GM21447 (cell line): ENCODE data around the gene PLCG2.
A peak's percentile ranks its signal among the peaks of the same experiment; 100 is the strongest.
"Not testable (repeated sequence)": the region's sequence is repeated elsewhere in the genome, so short reads cannot be mapped to it uniquely, and the experiment has no call there.

Experiments used
- ATAC-seq: cut with Tn5 transposase; IDR thresholded peaks from one replicate; pipeline ENCODE4 v1.9.1; 2021; ENCODE audit not compliant: unreplicated experiment

Gene PLCG2

DNA sequence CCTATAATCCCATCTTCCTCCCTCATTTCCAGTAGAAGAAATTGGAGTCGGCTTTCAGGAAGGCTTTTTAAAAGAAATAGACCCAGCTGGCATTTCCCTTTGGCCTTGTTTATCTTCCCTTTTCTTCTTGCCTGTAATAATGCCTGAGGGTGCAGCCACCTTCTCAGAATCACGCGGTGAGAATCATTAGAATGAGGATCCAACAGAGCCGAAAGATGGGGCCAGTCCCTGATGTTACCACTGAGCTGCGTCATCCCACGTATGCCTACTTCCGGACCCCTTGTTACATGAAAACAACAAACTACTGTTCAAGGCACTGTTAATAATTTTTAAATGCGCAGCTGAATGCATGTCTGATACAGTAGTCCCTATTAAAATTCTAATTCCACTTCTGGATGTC lies 208.0 kb downstream of the PLCG2 start:
- ATAC-seq, result no peak

DNA sequence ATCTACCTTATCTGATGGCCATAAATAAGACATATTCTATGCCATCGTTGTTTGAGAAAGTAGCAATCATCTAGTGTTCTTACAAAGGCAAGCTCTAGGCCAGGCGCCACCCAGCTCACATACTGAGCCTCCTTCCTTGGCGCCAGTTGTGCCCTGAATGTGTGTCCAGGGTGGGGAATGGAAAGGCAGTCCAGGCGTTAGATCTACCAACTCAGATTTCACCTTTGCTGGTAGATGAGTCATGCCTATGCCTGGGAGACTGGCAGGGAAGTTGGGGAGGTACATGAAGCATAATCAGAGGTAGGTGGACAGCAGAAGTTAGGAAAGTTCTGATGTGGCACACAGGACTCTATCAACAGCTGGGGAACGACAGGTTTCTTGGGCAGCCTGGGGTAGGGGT lies 208.6 kb downstream of the PLCG2 start:
- ATAC-seq, result no peak

GRCh38 chr16:81992859-81993258 lies 213.8 kb downstream of the PLCG2 start:
- ATAC-seq, result no peak

DNA sequence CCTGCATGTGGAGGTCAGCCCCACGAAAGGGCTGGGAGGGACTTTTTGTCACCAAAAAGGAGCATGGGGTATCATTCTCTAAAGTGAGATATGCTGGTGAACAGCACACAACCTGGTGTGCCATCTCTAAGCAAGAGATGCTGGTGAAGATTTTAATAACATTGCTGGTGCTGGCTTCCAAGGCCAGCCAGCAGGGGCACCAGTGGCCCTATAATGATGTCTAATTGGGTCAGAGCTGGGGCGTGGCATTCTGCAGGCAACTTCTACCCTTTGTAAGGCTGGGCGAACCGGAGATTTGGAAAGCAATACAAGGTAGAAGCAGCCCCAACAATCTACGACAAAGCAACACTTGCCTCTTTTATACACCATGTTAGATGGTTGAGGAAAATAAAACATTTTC lies 215.4 kb downstream of the PLCG2 start:
- ATAC-seq, result no peak

- no peak for ATAC-seq
These were observed 216.6 kb downstream of the PLCG2 start for GRCh38 chr16:81995651-81996050.

- no peak for ATAC-seq
These were observed 217.8 kb downstream of the PLCG2 start for GRCh38 chr16:81996664-81997509.

DNA sequence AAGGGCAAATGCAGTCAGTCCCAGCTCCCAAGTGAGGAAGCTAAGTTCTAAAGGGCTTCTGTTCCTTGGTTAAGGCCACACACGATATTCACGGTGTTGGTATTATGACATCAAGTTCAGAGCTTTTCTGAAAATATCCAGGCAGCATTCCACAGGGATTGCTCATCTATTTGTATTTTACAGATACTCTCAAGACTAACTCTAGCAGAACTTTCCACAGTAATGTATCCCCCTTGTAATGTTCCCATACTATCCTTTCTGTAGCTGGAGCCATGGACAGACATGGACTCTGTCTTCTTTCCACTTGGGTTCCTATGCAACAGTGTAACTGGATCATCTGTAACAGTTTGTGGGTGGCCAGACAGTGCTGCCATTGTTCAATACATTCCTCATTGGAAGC lies 218.6 kb downstream of the PLCG2 start:
- ATAC-seq, result no peak

- no peak for ATAC-seq
These were observed 223.7 kb downstream of the PLCG2 start for GRCh38 chr16:82002831-82003230.

DNA sequence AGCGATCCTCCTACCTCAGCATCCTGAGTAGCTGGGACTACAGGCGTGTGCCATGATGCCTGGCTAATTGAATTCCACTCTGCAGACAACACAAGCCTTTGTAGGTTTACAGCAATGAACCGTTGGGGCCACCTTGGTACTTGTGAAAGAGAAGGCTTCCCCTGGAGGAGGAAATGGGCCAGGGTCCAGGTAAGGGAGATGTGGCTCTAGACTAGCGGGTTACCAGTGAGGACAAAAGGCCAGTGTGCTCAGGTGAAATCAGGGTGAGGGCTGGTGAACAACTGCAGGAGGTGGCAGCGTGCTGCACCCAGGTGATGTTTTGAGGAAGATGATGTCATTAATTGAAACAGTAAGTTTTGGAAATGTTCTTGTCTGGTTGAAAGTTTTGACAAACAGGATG lies 225.5 kb downstream of the PLCG2 start:
- no peak for ATAC-seq

DNA sequence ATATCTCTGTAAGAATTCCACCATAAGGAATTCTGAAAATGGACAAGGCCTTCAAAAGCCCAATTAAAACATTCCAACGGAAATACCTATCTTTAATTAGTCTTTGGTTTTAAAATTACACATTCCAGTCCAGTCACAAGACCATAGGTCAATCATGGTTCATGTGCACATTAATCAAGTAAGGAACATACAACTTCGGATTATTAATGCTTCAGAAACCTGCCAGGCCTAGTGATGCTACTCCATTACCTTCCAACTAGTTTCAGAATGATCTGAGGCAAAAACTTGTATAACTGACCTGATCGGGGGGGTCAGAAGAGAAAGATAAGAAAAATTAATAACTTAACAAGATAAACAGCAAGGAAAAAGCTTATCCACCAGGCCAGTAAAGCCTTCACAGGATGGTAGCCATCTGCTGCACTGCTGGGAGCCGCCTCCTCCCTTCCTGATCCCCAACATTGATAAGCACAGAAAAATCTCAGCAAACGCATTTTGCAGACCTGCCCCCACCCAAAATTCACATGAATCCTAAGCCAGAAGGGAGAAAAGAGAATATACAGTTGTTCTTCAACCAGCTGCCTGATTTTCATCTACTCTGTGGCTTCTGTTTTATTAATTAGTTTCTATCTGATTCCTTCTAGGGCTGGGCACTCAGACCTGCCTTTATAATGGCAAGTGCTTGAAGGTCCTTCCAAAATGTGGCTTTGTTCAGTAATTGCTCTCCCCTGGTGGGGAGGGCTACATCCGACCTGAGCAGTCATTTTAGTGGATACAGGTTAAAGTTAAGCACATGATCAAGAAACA lies 226.1 kb downstream of the PLCG2 start:
- no peak for ATAC-seq

- no peak for ATAC-seq
These were observed 226.9 kb downstream of the PLCG2 start for GRCh38 chr16:82006036-82006435.

DNA sequence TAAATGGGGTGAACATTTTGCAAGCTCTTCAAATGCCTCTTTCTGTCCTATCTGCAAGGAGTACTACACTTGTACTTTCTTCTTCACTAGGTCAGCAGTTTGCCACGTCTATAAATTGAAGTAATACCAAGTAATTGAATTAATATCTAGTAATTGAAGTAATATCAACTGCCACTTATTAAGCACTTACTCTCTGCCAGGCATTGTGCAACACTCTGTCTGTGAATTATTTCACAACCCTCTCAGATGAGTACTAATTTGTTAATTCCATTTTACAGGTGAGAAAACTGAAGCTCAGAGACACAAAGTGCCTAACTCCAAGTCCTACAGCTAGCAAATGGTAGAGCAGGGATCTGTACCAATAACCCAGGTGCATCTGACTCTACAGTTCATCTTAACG lies 228.1 kb downstream of the PLCG2 start:
- ATAC-seq, result no peak

- no peak for ATAC-seq
These were observed 230.0 kb downstream of the PLCG2 start for GRCh38 chr16:82008957-82009592.

DNA sequence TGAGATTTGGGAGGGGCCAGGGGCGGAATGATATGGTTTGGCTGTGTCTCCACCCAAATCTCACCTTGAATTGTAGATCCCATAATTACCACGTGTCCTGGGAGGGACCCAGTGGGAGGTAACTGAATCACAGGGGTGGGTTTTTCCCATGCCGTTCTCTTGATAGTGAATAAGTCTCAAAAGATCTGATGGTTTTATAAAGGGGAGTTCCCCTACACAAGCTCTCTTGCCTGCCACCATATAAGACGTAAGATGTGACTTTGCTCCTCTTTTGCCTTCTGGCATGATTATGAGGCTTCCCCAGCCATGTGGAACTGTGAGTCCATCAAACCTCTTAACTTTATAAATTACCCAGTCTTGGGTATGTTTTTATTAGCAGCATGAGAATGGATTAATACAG lies 230.7 kb downstream of the PLCG2 start:
- ATAC-seq, result not testable (repeated sequence)

DNA sequence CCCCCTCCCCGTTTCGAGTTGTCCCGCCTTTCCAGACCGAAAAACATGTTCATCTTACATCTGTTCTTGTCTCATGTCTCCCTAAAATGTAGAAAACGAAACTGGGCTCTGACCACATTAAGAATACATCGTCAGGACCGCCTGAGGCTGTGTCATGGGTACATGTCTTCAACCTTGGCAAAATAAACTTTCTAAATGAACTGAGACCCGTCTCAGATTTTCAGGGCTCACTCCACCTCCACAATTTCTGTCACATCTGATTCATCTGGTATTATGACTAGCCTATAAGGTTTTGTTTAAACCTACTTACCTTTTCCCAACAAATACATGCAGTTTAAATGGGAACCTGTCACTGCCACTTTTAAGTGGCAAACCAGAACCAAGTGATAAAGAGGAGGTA lies 231.6 kb downstream of the PLCG2 start:
- ATAC-seq, result no peak

GRCh38 chr16:82011199-82011641 lies 232.1 kb downstream of the PLCG2 start, which contains the start of gene SDR42E1:
Gene SDR42E1, minus strand, starts transcription at chr16:82011470. Its CDS starts 10,612 bp downstream, at chr16:82000858.
- ATAC-seq, result peak; percentile 93
